HepG2 (cell line): ENCODE measurements around the gene RAB28.

Experiments
- JUND ChIP-seq: sonication (generic); formaldehyde crosslinking; IDR thresholded peaks from 2 replicates; pipeline ENCODE4 v1.8.0; 2022; ENCODE audit warnings: mild to moderate bottlenecking, missing genetic modification reagents
- PHF20 ChIP-seq: sonication (generic); formaldehyde crosslinking; IDR thresholded peaks from 2 replicates; pipeline ENCODE4 v1.5.0; 2020; ENCODE audit warnings: mild to moderate bottlenecking, missing genetic modification reagents
- TBP ChIP-seq: sonication (generic); formaldehyde crosslinking; IDR thresholded peaks from 2 replicates; pipeline ENCODE4 v1.5.0; 2020; ENCODE audit warnings: missing genetic modification reagents

DNA sequence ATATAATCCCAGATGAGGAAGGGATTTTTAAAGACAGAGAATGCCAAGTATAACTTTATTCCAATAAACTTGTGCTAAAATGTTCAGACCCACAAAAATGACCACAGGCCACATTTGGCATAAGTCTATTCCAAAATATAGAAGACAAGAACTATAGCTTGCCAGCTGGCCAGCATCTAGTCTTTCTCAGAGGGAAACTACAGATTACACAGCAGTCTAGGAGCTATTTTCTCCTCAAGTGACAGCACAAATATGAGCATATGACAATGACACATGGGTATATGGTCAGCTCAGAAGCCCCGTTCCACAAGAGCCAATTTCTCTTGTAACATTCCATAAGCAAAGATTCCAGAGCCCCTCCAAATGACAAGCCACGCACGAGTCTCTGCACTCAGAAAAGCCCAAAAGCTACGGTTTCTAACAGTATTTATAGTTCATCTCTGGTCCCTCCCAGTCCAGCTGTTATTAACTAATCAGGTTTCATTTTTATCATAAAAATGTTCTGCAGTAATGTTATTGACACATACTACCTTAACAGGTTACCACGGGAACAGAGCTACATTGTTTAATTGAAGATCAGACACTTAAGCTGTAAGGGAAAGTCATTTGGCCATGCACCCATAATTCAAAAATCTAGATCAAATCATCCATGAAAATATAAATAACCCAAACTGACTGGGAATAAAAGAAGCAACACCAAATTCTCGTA lies 70.3 kb downstream of the RAB28 start:
- no peak for TF ChIP-seq PHF20
- TF ChIP-seq JUND: no peak
- no peak for TF ChIP-seq TBP (CRISPR knock-in tag)
